GM23338 (cell line): ENCODE results near the gene CD72. TPM values are rescaled to one million over a fixed set of nuclear protein-coding genes. Genes with fewer than 3 reads are reported as not detected.
"Not testable (repeated sequence)": the region's sequence is repeated elsewhere in the genome, so short reads cannot be mapped to it uniquely, and the experiment has no call there.

Experiments used
- ATAC-seq: fragments of 200-7000 bp; cut with Tn5 transposase; 3 replicates; pipeline ENCODE4 v1.9.1; 2020
- DNase-seq: peaks from one replicate; pipeline ENCODE4 v3.0.0-alpha.2; 2015; ENCODE audit warnings: low spot score
- H2AFZ ChIP-seq: fragments of 200-600 bp; sonication (generic); 2 replicates; pipeline ENCODE4 v1.8.0; 2016; ENCODE audit warnings: antibody characterized with exemption, mild to moderate bottlenecking, moderate library complexity
- H3F3A ChIP-seq: fragments of 200-600 bp; sonication (generic); replicated peaks from 2 replicates; pipeline ENCODE4 v1.8.0; 2017; ENCODE audit warnings: antibody characterized with exemption, mixed run types, low read depth
- H3K27ac ChIP-seq: fragments of 200-600 bp; sonication (generic); 2 replicates; pipeline ENCODE4 v1.6.1; 2016; ENCODE audit warnings: low read depth
- H3K27me3 ChIP-seq: fragments of 200-600 bp; sonication (generic); 2 replicates; pipeline ENCODE4 v1.8.0; 2016; ENCODE audit warnings: mild to moderate bottlenecking, mixed run types, moderate library complexity; ENCODE audit not compliant: insufficient read depth
- H3K36me3 ChIP-seq: fragments of 200-600 bp; sonication (generic); 2 replicates; pipeline ENCODE4 v1.8.0; 2016; ENCODE audit warnings: mild to moderate bottlenecking; ENCODE audit not compliant: insufficient read depth
- H3K4me1 ChIP-seq: fragments of 200-600 bp; sonication (generic); 2 replicates; pipeline ENCODE4 v1.8.0; 2016; ENCODE audit warnings: mild to moderate bottlenecking, moderate library complexity; ENCODE audit not compliant: insufficient read depth
- H3K4me2 ChIP-seq: fragments of 200-600 bp; sonication (generic); 2 replicates; pipeline ENCODE4 v1.7.1; 2017; ENCODE audit warnings: mixed run types
- H3K4me3 ChIP-seq: fragments of 200-600 bp; sonication (generic); 2 replicates; pipeline ENCODE4 v1.6.1; 2016; ENCODE audit warnings: mixed run types
- H3K79me2 ChIP-seq: fragments of 200-600 bp; sonication (generic); replicated peaks from 2 replicates; pipeline ENCODE4 v1.8.0; 2017; ENCODE audit warnings: mild to moderate bottlenecking; ENCODE audit not compliant: insufficient read depth
- H3K9me2 ChIP-seq: fragments of 200-600 bp; sonication (generic); 2 replicates; pipeline ENCODE4 v1.8.0; 2017; ENCODE audit not compliant: insufficient read depth
- H4K20me1 ChIP-seq: fragments of 200-600 bp; sonication (generic); replicated peaks from 2 replicates; pipeline ENCODE4 v1.8.0; 2017; ENCODE audit warnings: mild to moderate bottlenecking; ENCODE audit not compliant: insufficient read depth
- H3K27ac Mint-ChIP-seq: 2 replicates; pipeline ENCODE4 v1.8.0; 2020; ENCODE audit warnings: inconsistent platforms, mild to moderate bottlenecking, moderate library complexity, mixed read lengths
- H3K27me3 Mint-ChIP-seq: 3 replicates; pipeline ENCODE4 v1.8.0; 2022; ENCODE audit warnings: low read depth, mild to moderate bottlenecking, moderate library complexity, mixed read lengths, inconsistent platforms; ENCODE audit not compliant: insufficient read depth, poor library complexity
- H3K36me3 Mint-ChIP-seq: 3 replicates; pipeline ENCODE4 v1.8.0; 2021; ENCODE audit warnings: low read depth, mild to moderate bottlenecking, inconsistent platforms, moderate library complexity, mixed read lengths
- H3K4me1 Mint-ChIP-seq: 3 replicates; pipeline ENCODE4 v1.8.0; 2020; ENCODE audit warnings: mild to moderate bottlenecking, inconsistent platforms, mixed read lengths
- H3K4me3 Mint-ChIP-seq: 3 replicates; pipeline ENCODE4 v1.8.0; 2021; ENCODE audit warnings: moderate library complexity, mild to moderate bottlenecking, inconsistent platforms, mixed read lengths
- H3K9me3 Mint-ChIP-seq: 3 replicates; pipeline ENCODE4 v1.8.0; 2020; ENCODE audit warnings: moderate library complexity, mild to moderate bottlenecking, inconsistent platforms, mixed read lengths
- EZH2 ChIP-seq: fragments of 200-600 bp; sonication (generic); IDR thresholded peaks from one replicate; pipeline ENCODE4 v1.8.0; 2017; ENCODE audit warnings: antibody characterized with exemption, mild to moderate bottlenecking, low read depth; ENCODE audit not compliant: unreplicated experiment
- EZH2phosphoT487 ChIP-seq: fragments of 200-600 bp; sonication (generic); IDR thresholded peaks from one replicate; pipeline ENCODE4 v1.8.1; 2018; ENCODE audit warnings: antibody characterized with exemption; ENCODE audit not compliant: unreplicated experiment
- ZNF114 ChIP-seq: fragments of 250-450 bp; sonication (Bioruptor Pico); IDR thresholded peaks from 2 replicates; pipeline ENCODE4 v1.5.0; 2020; ENCODE audit warnings: mild to moderate bottlenecking, moderate library complexity
- ZNF331 ChIP-seq: fragments of 250-450 bp; sonication (Bioruptor Pico); IDR thresholded peaks from 2 replicates; pipeline ENCODE4 v1.5.0; 2020; ENCODE audit warnings: low read depth, mild to moderate bottlenecking, moderate library complexity
- polyA plus RNA-seq: library from polyadenylated mRNA; unstranded; fragments of >200 nt; fragmentation: Nextera tagmentation; extraction: Ambion mirVana; gene quantifications from 2 replicates; pipeline ENCODE4 v1.2.1, GENCODE V29; 2016
- total RNA-seq: library from RNA; depleted of rRNA; stranded (reverse); fragments of >200 nt; shearing (Covaris generic); gene quantifications from 2 replicates; pipeline ENCODE4 v1.2.3, GENCODE V29; 2014
- TF ChIP-seq, protein P1 (sequence below): fragments of 250-450 bp; sonication (Bioruptor Pico); IDR thresholded peaks from 2 replicates; pipeline ENCODE4 v1.5.0; 2020; ENCODE audit warnings: mild to moderate bottlenecking, moderate library complexity
- TF ChIP-seq, protein P2 (sequence below): IDR thresholded peaks from one replicate; pipeline ENCODE4 v1.6.1; 2018; ENCODE audit warnings: antibody characterized with exemption; ENCODE audit not compliant: unreplicated experiment

CD72 gene
- total and polyA plus RNA-seq, 2 experiments from 2014 or later = 4.7 to 4.8 TPM

DNA sequence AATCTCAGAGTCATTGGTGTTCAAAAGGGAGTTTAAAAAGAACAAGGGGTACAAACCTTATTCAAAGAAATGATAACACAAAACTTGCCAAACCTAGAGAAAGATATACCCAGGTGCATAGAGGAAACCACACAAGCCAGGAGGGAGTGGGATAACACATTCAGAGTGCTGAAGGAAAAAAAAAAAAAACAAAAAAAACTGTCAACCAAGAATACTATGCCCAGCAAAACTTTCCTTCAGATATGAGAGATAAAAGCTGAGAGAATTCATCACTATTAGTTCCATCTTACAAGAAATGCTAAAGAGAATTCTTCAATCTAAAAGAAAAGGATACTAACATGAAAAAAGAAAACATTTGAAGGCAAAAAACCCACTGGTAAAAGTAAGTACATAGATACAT lies 24.6 kb downstream of the CD72 start:
- TF ChIP-seq ZNF331 (no peak), EZH2phosphoT487 (no peak), ZNF114 (CRISPR knock-in tag) (no peak), EZH2 (no peak)
- TF ChIP-seq, protein P1, sequence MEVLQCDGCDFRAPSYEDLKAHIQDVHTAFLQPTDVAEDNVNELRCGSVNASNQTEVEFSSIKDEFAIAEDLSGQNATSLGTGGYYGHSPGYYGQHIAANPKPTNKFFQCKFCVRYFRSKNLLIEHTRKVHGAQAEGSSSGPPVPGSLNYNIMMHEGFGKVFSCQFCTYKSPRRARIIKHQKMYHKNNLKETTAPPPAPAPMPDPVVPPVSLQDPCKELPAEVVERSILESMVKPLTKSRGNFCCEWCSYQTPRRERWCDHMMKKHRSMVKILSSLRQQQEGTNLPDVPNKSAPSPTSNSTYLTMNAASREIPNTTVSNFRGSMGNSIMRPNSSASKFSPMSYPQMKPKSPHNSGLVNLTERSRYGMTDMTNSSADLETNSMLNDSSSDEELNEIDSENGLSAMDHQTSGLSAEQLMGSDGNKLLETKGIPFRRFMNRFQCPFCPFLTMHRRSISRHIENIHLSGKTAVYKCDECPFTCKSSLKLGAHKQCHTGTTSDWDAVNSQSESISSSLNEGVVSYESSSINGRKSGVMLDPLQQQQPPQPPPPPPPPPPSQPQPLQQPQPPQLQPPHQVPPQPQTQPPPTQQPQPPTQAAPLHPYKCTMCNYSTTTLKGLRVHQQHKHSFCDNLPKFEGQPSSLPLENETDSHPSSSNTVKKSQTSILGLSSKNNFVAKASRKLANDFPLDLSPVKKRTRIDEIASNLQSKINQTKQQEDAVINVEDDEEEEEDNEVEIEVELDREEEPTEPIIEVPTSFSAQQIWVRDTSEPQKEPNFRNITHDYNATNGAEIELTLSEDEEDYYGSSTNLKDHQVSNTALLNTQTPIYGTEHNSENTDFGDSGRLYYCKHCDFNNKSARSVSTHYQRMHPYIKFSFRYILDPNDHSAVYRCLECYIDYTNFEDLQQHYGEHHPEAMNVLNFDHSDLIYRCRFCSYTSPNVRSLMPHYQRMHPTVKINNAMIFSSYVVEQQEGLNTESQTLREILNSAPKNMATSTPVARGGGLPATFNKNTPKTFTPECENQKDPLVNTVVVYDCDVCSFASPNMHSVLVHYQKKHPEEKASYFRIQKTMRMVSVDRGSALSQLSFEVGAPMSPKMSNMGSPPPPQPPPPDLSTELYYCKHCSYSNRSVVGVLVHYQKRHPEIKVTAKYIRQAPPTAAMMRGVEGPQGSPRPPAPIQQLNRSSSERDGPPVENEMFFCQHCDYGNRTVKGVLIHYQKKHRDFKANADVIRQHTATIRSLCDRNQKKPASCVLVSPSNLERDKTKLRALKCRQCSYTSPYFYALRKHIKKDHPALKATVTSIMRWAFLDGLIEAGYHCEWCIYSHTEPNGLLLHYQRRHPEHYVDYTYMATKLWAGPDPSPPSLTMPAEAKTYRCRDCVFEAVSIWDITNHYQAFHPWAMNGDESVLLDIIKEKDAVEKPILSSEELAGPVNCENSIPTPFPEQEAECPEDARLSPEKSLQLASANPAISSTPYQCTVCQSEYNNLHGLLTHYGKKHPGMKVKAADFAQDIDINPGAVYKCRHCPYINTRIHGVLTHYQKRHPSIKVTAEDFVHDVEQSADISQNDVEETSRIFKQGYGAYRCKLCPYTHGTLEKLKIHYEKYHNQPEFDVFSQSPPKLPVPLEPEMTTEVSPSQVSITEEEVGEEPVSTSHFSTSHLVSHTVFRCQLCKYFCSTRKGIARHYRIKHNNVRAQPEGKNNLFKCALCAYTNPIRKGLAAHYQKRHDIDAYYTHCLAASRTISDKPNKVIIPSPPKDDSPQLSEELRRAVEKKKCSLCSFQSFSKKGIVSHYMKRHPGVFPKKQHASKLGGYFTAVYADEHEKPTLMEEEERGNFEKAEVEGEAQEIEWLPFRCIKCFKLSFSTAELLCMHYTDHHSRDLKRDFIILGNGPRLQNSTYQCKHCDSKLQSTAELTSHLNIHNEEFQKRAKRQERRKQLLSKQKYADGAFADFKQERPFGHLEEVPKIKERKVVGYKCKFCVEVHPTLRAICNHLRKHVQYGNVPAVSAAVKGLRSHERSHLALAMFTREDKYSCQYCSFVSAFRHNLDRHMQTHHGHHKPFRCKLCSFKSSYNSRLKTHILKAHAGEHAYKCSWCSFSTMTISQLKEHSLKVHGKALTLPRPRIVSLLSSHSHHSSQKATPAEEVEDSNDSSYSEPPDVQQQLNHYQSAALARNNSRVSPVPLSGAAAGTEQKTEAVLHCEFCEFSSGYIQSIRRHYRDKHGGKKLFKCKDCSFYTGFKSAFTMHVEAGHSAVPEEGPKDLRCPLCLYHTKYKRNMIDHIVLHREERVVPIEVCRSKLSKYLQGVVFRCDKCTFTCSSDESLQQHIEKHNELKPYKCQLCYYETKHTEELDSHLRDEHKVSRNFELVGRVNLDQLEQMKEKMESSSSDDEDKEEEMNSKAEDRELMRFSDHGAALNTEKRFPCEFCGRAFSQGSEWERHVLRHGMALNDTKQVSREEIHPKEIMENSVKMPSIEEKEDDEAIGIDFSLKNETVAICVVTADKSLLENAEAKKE (CRISPR knock-in tag) = no peak
- TF ChIP-seq, protein P2, sequence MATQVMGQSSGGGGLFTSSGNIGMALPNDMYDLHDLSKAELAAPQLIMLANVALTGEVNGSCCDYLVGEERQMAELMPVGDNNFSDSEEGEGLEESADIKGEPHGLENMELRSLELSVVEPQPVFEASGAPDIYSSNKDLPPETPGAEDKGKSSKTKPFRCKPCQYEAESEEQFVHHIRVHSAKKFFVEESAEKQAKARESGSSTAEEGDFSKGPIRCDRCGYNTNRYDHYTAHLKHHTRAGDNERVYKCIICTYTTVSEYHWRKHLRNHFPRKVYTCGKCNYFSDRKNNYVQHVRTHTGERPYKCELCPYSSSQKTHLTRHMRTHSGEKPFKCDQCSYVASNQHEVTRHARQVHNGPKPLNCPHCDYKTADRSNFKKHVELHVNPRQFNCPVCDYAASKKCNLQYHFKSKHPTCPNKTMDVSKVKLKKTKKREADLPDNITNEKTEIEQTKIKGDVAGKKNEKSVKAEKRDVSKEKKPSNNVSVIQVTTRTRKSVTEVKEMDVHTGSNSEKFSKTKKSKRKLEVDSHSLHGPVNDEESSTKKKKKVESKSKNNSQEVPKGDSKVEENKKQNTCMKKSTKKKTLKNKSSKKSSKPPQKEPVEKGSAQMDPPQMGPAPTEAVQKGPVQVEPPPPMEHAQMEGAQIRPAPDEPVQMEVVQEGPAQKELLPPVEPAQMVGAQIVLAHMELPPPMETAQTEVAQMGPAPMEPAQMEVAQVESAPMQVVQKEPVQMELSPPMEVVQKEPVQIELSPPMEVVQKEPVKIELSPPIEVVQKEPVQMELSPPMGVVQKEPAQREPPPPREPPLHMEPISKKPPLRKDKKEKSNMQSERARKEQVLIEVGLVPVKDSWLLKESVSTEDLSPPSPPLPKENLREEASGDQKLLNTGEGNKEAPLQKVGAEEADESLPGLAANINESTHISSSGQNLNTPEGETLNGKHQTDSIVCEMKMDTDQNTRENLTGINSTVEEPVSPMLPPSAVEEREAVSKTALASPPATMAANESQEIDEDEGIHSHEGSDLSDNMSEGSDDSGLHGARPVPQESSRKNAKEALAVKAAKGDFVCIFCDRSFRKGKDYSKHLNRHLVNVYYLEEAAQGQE = no peak
- no peak for ATAC-seq
- Histone ChIP-seq H3K4me3 (no peak overlapping the region), H3K9me2 (peaks cover 5% of the 10 kb centered on the region; the same call in 1 of the 2 replicates), H3K36me3 (no peaks in the 10 kb centered on the region), H3K4me1 (no peaks in the 10 kb centered on the region), H2AFZ (no peak overlapping the region), H4K20me1 (no peaks in the 10 kb centered on the region), H3K27ac (no peak overlapping the region), H3F3A (no peaks in the 10 kb centered on the region), H3K4me2 (no peak overlapping the region), H3K79me2 (no peaks in the 10 kb centered on the region), H3K27me3 (no peaks in the 10 kb centered on the region)
- Mint-ChIP-seq H3K36me3 (peaks cover 9% of the 10 kb centered on the region; the same call in 2 of the 3 replicates), H3K9me3 (peaks cover 20% of the 10 kb centered on the region), H3K4me3 (no peak overlapping the region), H3K4me1 (no peaks in the 10 kb centered on the region), H3K27me3 (peaks cover 1% of the 10 kb centered on the region), H3K27ac (no peak overlapping the region)
- no peak for DNase-seq

DNA sequence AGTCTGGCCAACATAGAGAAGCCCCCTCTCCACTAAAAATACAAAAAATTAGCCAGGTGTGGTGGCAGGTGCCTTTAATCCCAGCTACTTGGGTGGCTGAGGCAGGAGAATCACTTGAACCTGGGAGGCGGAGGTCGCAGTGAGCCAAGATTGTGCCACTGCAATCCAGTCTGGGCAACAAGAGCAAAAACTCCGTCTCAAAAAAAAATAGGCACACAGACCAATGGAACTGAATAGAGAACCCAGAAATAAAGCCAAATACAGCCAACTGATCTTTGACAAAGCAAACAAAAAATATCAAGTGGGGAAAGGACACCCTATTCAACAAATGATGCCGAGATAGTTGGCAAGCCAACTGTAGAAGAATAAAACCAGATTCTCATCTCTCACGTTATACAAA lies 29.7 kb downstream of the CD72 start:
- H3F3A ChIP-seq, H3K9me2 ChIP-seq, H3K36me3 Mint-ChIP-seq, H2AFZ ChIP-seq, H3K36me3 ChIP-seq, H3K4me3 Mint-ChIP-seq, H3K4me1 Mint-ChIP-seq, H4K20me1 ChIP-seq, H3K27me3 ChIP-seq, H3K4me1 ChIP-seq, H3K27ac Mint-ChIP-seq, ATAC-seq, H3K27me3 Mint-ChIP-seq, H3K79me2 ChIP-seq, H3K4me3 ChIP-seq, H3K4me2 ChIP-seq, DNase-seq, H3K27ac ChIP-seq: not testable (repeated sequence)
- peaks cover 12% of the 10 kb centered on the region for H3K9me3 Mint-ChIP-seq

DNA sequence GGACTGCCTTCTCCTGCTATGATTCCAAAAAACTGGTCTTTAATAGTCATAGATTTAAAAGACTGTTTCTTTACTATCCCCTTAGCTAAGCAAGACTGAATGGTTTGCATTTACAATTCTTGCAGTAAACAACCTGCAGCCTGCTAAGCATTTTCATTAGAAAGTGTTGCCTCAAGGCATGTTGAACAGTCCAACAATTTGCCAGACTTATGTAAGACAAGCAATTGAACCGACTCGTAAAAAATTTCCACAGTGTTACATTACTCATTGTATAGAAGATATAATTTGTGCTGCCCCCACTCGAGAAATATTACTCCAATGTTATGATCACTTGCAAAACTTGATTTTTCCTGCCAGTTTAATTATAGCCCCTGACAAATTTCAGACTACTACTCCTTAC lies 33.5 kb downstream of the CD72 start:
- not testable (repeated sequence) for ATAC-seq, DNase-seq, H3F3A ChIP-seq, H3K4me3 Mint-ChIP-seq, H2AFZ ChIP-seq, H3K27ac Mint-ChIP-seq, H3K36me3 ChIP-seq, H3K27me3 ChIP-seq, H3K4me2 ChIP-seq, H3K27me3 Mint-ChIP-seq, H4K20me1 ChIP-seq, H3K4me3 ChIP-seq, H3K4me1 ChIP-seq, H3K27ac ChIP-seq, H3K9me2 ChIP-seq, H3K4me1 Mint-ChIP-seq, H3K79me2 ChIP-seq
- Mint-ChIP-seq H3K36me3 (peaks cover 27% of the 10 kb centered on the region), H3K9me3 (peaks cover 26% of the 10 kb centered on the region)
